Measurements from ENCODE around the gene GPD2.

- no peak for TF ChIP-seq CTCF (IDR thresholded peaks at IDR 0.05)
- no peak for TF ChIP-seq POLR2A (IDR thresholded peaks at IDR 0.05)
These were observed 37.3 kb downstream of the GPD2 start for GRCh38 chr2:156473445-156473844.
